Measurements from ENCODE around the gene CCNL2.

Gene CCNL2

DNA sequence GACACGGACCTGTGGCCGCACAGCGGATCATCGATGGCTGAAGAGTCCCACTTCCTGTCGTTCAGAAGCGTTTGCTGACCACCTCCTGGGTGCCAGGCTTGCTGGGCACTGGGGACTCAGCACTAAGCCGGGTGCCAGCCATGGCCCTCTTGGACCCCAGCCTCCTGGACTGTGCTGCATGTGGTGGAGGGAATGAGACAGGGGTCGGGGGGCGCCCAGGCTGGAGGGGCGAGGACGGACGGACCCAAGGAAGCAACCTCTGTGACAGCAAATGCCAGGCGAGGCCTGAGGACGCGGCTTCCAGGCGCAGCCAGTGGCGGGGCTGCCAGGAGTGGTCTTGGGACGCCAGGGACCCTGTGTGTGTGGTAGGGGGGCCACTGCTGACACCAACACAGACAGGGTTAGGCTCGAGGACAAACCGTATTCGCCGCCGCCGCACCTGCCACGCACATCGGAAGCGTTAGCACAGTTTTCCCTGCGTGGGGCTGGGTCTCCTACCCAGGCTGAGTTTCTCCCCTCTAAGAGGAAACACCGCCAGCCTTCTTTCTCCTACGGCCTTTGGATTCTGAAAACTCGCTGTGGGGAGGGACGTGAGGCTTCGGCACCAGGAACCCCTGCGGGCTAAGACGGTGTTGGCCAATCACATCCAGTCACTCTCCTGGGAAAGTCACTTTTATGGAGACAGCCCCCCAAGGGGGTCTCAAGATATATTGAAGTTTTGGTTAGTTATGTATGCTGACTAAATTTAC lies 37.7 kb downstream of the CCNL2 start:
- Histone ChIP-seq H3K36me3 (ENCODE audit: insufficient read depth, low read length) (no peaks in the 10 kb centered on the region), H4K20me1 (ENCODE audit: insufficient read depth, low read length) (no peaks in the 10 kb centered on the region), H3K27ac (ENCODE audit: low read length) (no peak overlapping the region), H3K27me3 (ENCODE audit: insufficient read depth, low read length, poor library complexity) (no peaks in the 10 kb centered on the region), H3K79me2 (ENCODE audit: insufficient read depth, low read length) (no peaks in the 10 kb centered on the region), H3K4me1 (ENCODE audit: insufficient read depth, low read length) (no peaks in the 10 kb centered on the region), H3K4me3 (ENCODE audit: low read depth in 1 of 2, low read length in 2 of 2) (no peak overlapping the region), H2AFZ (ENCODE audit: low read depth, low read length) (no peak overlapping the region), H3K4me2 (ENCODE audit: insufficient read depth, low read length) (no peak overlapping the region), H3K9me3 (ENCODE audit: insufficient read depth, low read length, severe bottlenecking) (peaks cover 7% of the 10 kb centered on the region), H3K9ac (ENCODE audit: low read depth, low read length) (no peak overlapping the region)
- TF ChIP-seq CTCF (IDR thresholded peaks at IDR 0.05; ENCODE audit: borderline replicate concordance, extremely low read depth, low read length, poor library complexity, severe bottlenecking): no peak
- TF ChIP-seq EZH2 (IDR thresholded peaks at IDR 0.05; ENCODE audit: borderline replicate concordance, low read depth, low read length, severe bottlenecking): no peak
- no peak for ATAC-seq (ENCODE audit: insufficient read depth, low read depth)
- DNase-seq: no peak

DNA sequence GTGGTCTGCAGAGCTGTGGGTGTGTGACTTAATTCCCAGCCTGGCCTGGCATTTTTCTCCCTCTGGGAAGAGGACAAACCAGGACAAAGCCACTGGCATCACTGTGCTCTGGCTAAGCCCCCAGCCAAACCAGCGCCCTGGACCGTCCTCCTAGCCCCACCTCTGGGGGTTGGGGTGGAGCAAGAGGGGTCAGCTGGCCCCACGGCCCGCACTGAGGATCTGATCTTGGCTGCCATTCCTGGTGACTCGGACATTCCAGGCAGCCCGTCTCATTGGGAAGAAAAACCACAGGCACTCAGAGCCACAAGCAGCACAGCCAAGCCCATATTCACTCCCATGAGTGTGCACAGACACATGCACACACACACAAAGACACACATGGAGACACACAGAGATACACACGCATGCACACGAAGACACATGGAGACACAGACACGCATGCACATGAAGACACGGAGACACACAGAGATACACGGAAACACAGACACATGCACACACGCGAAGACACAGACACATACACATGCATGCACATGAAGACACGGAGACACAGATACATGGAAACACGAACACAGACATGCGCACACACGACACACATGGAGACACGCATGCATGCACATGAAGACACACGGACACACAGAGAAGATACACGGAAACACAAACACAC lies 38.5 kb downstream of the CCNL2 start:
- H3K4me3 ChIP-seq (ENCODE audit: low read depth in 1 of 2, low read length in 2 of 2): no peak overlapping the region
- DNase-seq (no peak), ATAC-seq (ENCODE audit: insufficient read depth, low read depth) (no peak)
- no peaks in the 10 kb centered on the region for H3K79me2 ChIP-seq (ENCODE audit: insufficient read depth, low read length)
- H3K4me2 ChIP-seq (ENCODE audit: insufficient read depth, low read length): no peak overlapping the region
- H3K9me3 ChIP-seq (ENCODE audit: insufficient read depth, low read length, severe bottlenecking): no peaks in the 10 kb centered on the region
- H4K20me1 ChIP-seq (ENCODE audit: insufficient read depth, low read length): no peaks in the 10 kb centered on the region
- H3K27me3 ChIP-seq (ENCODE audit: insufficient read depth, low read length, poor library complexity): no peaks in the 10 kb centered on the region
- H2AFZ ChIP-seq (ENCODE audit: low read depth, low read length): no peak overlapping the region
- TF ChIP-seq CTCF (IDR thresholded peaks at IDR 0.05; ENCODE audit: borderline replicate concordance, extremely low read depth, low read length, poor library complexity, severe bottlenecking) (no peak), EZH2 (IDR thresholded peaks at IDR 0.05; ENCODE audit: borderline replicate concordance, low read depth, low read length, severe bottlenecking) (no peak)
- H3K27ac ChIP-seq (ENCODE audit: low read length): no peak overlapping the region
- H3K4me1 ChIP-seq (ENCODE audit: insufficient read depth, low read length): no peaks in the 10 kb centered on the region
- H3K36me3 ChIP-seq (ENCODE audit: insufficient read depth, low read length): no peaks in the 10 kb centered on the region
- H3K9ac ChIP-seq (ENCODE audit: low read depth, low read length): no peak overlapping the region

DNA sequence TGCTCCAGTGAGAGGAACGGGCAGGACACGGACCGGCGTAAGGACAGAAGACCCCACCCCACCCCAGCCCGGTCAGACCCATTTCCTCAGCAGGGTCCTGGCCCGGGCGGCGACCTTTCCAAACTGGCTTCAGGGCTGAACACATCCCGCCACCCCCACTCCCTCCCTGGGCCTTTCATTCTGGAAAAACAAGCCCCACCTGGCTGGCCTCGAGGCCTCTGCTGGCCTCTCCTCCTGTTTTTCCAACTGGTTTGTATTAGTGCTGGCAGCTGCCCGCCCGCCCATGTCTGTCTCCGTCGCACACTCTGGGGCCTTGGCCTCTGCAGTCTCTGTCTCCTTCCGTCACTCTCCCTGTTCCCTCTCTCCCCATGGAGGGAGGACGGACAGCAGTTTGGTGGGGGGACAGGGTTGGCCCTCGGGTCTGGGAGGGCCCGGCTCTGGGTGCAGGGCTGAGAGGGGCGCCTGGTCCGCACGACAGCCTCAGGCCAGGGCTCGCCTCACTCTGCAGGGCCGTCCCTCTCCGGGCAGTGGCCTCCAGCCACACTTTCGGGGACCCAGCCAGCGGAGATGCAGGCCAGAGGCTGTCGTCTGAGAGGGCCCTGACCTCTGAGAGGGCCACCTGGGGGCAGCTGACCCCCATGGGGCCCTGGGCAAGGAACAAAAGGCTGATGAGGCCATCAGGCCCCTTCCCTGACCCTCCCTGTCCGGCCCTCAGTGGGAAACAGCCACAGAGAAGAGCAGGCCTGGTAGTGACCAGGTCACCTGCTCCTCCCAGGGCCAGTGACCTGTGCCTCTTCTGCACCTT lies 39.3 kb downstream of the CCNL2 start:
- no peaks in the 10 kb centered on the region for H3K79me2 ChIP-seq (ENCODE audit: insufficient read depth, low read length)
- no peak overlapping the region for H3K4me2 ChIP-seq (ENCODE audit: insufficient read depth, low read length)
- H3K27ac ChIP-seq (ENCODE audit: low read length): no peak overlapping the region
- H4K20me1 ChIP-seq (ENCODE audit: insufficient read depth, low read length): no peaks in the 10 kb centered on the region
- no peaks in the 10 kb centered on the region for H3K36me3 ChIP-seq (ENCODE audit: insufficient read depth, low read length)
- no peak overlapping the region for H3K9ac ChIP-seq (ENCODE audit: low read depth, low read length)
- H3K9me3 ChIP-seq (ENCODE audit: insufficient read depth, low read length, severe bottlenecking): no peaks in the 10 kb centered on the region
- H3K4me3 ChIP-seq (ENCODE audit: low read depth in 1 of 2, low read length in 2 of 2): no peak overlapping the region
- H3K4me1 ChIP-seq (ENCODE audit: insufficient read depth, low read length): no peaks in the 10 kb centered on the region
- no peak for DNase-seq
- no peaks in the 10 kb centered on the region for H3K27me3 ChIP-seq (ENCODE audit: insufficient read depth, low read length, poor library complexity)
- TF ChIP-seq EZH2 (IDR thresholded peaks at IDR 0.05; ENCODE audit: borderline replicate concordance, low read depth, low read length, severe bottlenecking) (no peak), CTCF (IDR thresholded peaks at IDR 0.05; ENCODE audit: borderline replicate concordance, extremely low read depth, low read length, poor library complexity, severe bottlenecking) (no peak)
- no peak overlapping the region for H2AFZ ChIP-seq (ENCODE audit: low read depth, low read length)
- no peak for ATAC-seq (ENCODE audit: insufficient read depth, low read depth)

Data from DND-41 (cell line).